GM11168 (cell line): ENCODE data around the gene ABHD2.
"Not testable (repeated sequence)": the region's sequence is repeated elsewhere in the genome, so short reads cannot be mapped to it uniquely, and the experiment has no call there.

Source experiments
- in situ Hi-C: fragments of 300-500 bp; cut with MboI; formaldehyde crosslinking; loops from one replicate; pipeline ENCODE4 v1.12.0; 2022; ENCODE audit warnings: low sequenced_read_pairs; ENCODE audit not compliant: unreplicated experiment

The ABHD2 gene

DNA sequence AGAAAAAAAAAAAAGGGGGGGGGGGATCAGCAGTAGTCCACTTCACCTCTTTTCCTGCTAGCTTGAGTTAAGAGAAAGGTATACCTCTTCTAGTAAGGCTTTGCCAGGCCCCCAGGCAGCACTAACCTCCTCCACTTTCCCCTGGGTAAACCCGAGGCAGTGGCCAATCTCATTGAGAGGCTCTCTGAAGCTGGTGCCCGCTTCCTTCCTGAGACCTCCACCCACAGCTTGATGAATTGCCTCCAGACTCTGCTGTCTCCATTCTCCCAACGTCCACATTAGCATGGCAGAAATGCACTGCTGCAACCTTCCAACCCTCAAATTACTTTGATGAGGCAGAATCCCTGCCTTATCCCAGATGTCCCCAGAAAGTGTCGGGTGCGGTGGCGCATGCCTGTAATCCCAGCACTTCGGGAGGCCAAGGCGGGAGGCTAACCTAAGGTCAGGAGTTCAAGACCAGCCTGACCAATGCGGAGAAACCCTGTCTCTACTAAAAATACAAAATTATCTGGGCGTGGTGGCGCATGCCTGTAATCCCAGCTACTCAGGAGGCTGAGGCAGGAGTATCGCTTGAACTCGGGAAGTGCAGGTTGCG lies 117.8 kb downstream of the ABHD2 start:
- in situ Hi-C loops, result no loop called here

DNA sequence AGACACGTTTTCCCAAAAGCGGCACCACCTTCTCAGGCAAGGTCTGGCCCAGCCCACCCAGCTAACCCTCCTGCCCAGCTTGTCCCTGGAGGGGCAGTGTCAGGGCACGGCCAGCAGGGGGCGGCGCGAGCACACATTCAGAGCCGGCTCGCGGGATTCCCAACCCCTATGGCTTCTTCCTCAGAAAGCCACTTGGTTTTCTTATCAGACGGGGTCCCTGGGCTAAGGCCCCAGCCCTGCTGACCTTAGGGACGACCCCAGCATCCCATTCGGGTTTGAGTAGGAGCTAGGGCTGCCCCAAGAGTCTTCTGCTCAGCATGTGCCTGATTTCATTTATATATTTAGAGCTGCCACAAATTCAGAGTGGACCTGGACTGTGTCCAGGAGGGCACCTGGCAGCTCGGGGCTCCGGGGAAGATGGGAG lies 118.7 kb downstream of the ABHD2 start:
- in situ Hi-C loops, result no loop called here

DNA sequence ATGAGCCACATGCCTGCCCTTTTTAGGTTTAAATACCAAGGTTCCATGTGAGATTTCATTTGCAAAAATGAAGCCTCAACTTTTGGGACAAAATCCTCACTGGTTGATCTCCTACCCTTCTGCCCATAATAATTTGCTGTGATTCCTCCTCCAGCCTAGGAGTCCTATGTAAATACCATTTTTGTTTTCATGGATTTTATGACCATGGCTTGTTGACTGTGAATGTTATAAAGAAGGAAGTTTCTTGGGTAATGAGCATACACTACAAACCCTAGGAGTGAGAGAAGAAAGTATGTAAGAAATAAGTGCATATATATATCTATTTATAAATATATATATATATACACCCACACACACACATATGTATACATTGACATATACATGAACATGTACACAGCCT lies 120.0 kb downstream of the ABHD2 start:
- in situ Hi-C loops, result no loop called here

DNA sequence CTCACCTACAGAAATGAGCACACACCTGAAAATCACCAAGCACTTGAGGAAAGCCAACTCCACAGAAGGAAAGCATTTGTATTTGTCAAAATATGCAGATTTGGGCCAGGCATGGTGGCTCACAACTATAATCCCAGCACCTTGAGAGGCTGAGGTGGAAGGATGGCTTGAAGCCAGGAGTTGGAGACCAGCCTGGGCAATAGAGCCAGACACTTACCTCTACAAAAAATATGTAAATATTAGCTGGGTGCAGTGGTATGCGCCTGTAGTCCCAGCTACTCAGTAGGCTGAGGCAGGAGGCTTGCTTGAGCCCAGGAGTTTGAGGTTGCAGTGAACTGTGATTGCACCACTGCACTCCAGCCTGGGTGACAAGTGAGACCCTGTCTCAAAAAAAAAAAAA lies 120.8 kb downstream of the ABHD2 start:
- in situ Hi-C loops, result no loop called here

DNA sequence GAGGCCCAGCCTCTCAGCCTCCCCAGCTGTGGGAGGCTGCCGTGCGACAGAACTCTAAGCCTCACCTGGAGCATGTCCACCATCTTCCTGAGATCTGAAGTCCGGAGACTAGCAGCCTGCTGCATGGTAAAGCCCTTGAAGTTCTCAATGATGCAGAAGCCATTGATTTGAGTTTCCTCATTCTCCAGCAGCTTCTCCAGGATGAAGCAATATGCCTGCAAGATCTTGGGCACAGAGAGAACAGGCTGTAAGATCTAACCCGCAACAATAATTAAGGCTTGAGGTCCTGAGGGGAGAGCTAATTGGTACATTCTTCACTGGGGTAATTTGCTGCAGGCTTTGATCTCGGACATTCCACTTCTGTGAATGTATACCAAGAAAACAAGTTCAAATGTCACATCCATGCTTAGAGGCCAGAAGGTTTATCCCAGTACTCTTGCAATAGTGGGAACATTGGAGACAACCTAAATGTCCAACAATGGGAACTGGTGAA lies 123.5 kb downstream of the ABHD2 start:
- in situ Hi-C loops, result no loop called here

DNA sequence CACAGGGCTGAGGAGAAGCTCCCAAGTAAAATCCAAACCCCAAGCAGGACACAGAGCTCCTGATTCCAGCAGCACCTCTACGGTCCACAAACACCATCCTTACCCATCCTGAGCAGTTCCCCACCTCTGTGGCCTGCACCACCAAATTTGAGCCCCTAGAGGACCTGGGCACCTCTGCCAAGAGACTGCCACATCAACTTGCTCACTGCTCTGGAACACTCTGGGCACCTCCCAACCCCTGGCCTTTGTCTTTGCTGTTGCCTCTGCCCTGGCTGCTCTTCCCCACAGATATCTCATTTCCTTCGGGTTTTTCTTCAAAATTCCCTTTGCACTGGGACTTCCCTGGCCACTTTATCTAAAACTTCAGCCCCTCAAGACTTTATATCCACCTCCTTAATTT lies 127.4 kb downstream of the ABHD2 start:
- in situ Hi-C loops, result no loop called here

DNA sequence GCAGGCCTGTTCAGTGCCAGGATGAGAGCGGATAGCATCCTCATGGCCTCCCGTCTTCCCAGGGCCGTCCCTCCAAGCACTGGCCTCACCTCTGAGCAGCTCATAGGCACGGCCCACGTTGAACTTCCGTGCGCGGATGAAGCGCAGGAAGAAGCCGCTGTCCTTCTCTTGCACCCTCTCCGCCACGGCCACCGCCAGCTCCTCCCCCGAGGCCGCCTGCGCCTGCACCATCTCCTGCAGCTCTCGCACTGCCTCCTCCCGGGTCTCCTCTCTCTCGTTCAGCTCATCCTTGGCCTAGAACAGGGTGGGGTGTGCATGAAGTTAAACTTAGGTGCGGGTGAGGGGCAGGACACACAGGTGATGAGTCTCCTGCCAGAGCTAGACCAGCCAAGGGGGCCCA lies 128.8 kb downstream of the ABHD2 start:
- in situ Hi-C loops, result no loop called here

DNA sequence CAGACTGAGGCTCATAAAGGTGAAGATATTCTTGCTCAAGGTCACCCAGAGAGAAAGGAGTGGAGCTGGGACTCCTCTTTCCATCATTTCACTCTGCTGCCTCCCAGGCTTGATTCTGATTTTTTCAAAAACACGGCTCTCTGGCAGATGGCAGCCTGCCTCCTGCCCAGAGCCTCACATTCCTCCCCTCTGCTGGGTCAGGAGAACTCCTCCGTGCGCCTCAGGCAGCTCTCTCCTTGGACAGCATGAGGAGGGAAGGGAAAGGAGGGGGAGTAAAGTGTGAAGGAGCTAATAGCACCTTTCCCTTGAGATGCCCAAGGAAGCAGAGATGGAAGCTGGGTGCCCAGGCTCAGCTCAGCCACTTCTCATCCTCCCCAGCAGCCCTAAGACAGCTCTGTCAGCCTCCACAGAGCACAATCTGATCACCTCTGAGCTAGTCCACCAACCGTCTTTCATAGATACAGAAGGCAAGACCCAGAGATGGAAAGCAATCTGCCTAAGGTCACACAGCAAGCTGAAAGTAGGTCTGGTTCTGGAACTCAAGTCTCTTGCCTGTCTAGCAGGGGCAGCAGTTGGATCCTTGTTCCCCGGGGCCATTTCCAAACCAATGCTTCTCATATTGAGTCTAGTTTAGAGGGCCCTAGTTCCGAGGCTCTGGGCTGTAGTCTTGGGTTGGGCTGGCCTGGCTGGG lies 129.6 kb downstream of the ABHD2 start:
- in situ Hi-C loops, result no loop called here

DNA sequence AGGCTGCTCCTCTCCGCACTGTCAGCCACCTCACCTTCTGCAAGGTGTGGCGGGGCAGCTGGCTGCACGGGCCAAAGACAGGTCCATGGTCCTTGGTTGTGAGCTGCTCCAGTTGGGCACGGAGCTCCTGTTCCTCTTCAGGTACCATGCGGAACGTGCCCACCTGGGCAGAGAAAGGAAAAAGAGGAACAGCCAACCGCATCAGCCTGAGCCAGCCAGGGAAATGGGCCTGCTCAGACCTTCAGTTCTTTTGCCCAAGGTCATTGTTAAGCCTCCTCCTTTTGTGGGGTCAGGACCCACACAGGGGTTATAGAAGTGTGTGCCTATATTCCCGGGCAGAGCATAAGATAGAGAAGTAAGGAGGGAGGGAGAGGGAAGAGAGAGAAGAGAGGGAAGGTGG lies 130.3 kb downstream of the ABHD2 start:
- in situ Hi-C loops, result no loop called here

DNA sequence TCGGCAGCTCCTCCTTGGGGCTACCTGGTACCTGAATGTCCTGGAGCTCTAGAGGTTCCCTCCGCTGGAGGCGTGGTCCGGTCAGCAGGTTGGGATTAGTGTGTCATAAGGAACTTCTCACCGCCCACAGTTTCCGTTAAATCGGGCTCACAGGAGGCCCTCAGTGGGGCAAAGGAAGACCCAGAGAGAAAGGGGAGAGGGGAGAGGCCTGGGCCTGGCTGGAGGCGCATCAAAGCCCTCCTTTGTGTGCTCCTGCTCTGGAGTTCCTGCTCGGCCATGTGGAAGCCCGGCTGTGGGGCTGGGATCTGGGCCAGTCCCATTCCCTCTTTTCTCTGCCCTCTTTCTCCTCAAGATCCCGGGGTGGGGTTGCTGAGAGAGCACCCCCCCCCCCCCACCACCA lies 133.3 kb downstream of the ABHD2 start, which contains the start of gene RLBP1:
Gene RLBP1 (minus strand): TSS at position 37 of the 400 bp plus-strand sequence. CDS start 2,604 bp downstream, outside the sequence.
- in situ Hi-C loops, result no loop called here

DNA sequence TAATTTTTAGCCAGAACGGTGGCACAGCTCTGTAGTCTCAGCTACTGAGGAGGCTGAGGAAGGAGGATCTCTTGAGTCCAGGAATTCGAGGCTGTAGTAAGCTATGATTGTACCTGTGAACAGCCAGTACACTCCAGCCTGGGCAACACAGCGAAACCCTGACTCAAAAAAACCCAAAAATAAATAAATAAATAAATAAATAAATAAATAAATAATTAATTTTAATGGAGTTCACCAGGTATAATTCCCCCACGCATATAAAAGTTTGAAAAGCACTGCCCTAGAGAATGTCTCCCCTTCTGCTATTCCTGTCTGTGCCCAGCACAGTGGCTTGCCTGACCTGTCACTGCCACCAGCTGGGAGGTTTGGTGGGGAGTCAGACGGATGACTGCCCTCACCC lies 137.3 kb downstream of the ABHD2 start:
- in situ Hi-C loops, result no loop called here

DNA sequence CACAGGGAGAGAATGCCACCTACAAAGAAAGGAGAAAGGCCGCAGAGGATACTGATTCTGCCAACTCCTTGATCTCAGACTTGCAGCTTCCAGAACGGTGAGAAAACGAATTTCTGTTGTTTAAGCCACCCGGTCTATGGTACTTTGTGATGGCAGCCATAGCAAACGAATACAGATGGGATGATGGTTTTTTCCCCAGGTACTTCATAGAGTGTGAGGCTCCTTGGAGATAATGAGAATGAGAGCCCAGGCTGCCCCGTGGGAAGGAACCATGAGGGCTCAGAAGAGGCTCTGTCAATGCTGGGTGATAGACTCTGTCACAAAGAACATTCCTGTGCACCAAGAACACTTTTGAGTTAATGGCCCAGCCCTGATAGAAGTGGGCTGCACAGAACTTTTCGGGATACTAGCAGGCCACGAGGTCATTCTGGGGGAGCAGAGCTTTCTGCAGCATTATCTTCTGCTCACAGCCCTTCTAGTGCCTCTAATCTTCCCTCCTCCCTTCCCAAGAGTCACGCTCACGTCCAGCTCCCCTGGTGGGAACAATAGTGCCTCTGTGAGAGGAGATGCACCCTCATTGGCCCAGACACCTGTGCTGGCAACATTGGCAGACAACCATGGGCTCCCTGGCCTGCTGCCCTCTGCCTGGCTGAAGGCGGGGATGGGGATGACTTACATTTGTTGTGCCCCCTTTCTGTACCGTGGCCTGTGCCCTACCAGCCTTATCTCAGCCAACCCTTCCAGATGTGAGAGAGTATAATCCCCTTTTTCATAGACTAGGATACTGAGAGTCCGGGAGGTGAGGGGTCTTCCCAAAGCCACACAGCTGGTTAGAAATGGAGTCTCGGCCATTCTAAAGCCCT lies 138.3 kb downstream of the ABHD2 start:
- in situ Hi-C loops, result no loop called here

DNA sequence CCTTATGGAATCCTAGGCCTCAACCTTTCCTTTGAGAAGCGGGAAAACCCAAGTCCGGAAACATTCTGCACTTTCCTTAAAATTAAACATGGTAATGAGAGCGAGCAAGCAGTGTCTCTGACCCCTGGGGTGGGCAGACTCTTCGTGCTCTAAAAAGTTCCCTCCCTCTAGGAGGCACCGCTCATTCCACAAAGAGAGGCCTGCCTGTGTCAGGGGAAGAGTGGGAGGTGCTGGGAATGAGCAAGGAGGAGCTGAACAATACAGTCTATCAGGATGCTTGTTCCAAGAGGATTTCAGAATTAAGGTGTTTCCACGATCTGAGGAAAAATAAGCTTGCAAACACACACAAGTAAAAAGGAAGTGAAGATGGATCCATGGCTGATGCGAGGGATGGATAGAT lies 139.2 kb downstream of the ABHD2 start:
- in situ Hi-C loops, result no loop called here

DNA sequence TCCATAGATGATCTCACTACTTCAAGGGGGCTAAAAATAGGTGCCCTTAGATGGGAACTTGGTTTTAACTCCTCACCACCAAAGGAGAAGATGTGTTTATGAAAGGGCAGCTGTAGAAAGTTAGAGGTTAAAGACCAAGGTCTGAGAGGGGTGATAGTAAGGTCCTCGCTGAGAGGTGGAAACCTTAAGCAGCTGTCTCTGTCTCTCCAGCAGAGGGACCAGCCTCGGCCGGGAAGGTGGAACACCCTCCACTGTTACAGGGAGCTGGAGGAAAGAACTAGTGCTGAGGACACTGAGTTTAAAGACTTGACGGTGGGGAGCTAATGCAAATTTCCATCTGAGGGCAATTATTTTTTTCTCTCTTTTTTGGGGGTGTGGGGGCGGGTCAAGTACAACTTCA lies 142.0 kb downstream of the ABHD2 start:
- in situ Hi-C loops, result no loop called here

DNA sequence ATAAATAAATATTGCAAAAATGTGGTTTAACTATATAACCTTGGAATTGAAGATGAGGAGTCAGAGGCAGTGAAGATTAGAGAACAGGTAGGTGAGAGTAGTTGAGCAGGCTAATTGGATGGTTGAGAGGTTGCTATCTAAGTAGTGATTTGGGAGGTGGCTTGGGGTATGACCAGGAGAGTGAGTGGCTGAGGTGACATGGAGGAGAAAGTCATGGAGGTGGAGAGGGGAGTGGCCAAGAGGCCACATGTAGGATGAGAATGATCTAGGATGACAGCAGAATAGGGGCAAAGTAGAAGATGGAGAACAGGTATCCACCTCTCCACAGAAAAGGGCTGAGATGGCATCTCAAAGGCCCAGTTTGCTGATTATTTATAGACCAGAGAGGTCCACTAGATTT lies 143.6 kb downstream of the ABHD2 start:
- in situ Hi-C loops, result no loop called here

DNA sequence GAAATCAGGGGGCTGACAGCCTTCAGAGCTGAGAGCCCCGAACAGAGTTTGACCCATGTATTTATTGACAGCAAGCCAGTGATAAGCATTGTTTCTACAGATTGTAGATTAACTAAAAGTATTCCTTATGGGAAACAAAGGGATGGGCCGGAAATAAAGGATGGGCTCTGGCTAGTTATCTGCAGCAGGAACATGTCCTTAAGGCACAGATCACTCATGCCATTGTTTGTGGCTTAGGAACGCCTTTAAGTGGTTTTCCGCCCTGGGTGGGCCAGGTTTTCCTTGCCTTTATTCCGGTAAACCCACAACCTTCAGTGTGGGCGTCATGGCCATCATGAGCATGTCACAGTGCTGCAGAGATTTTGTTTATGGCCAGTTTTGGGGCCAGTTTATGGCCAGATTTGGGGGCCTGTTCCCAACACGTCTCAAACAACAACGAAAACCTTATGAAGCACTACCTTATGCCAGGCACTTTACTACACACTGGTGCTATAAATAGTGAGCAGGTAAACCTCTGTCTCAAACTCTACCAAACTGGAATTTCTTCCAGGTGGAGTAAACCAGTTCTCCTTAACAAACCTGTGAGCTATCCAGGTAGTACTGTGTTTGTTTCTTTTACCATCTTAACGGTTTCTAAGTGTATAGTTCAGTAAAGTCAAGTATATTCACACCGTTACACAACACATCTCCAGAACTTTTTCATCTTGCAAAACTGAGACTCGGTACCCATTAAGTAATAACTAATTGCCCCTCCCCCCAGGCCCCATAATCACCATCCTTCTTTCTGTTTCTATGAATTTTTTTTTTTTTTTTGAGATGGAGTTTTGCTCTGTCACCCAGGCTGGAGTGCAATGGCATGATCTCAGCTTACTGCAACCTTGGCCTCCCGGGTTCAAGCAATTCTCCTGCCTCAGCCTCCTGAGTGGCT lies 151.9 kb downstream of the ABHD2 start:
- in situ Hi-C loops, result not testable (repeated sequence)

DNA sequence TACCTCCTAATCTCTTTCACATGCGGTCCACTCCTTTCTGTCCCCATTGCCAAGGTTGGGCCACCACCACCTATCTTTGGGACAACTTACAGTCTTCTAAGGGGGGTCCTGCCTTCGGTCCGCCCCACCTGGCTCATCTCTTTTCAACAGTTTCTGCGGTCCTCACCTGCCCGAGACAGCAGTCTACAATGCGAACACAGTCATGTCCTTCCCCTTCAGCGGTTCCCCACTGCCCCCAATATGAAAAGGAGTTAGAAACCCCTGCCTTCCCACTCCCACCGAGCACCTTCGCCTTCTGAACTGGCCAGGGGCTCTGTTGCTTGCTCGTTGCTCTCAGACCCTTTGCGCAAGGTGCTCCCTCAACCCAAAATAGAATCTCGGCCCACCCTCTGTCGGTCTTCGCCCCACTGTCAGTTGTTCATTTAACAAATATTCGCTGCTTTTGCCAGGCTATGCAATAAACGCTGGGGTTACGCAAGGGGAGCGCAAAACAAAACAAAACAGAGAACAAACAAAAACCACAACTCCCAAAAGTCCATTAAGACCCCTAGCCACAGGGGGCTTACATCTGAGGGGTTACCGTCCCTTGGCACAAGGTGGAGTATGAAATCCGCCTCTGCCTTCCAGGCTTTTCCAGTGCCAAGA lies 154.9 kb downstream of the ABHD2 start:
- in situ Hi-C loops, result no loop called here

DNA sequence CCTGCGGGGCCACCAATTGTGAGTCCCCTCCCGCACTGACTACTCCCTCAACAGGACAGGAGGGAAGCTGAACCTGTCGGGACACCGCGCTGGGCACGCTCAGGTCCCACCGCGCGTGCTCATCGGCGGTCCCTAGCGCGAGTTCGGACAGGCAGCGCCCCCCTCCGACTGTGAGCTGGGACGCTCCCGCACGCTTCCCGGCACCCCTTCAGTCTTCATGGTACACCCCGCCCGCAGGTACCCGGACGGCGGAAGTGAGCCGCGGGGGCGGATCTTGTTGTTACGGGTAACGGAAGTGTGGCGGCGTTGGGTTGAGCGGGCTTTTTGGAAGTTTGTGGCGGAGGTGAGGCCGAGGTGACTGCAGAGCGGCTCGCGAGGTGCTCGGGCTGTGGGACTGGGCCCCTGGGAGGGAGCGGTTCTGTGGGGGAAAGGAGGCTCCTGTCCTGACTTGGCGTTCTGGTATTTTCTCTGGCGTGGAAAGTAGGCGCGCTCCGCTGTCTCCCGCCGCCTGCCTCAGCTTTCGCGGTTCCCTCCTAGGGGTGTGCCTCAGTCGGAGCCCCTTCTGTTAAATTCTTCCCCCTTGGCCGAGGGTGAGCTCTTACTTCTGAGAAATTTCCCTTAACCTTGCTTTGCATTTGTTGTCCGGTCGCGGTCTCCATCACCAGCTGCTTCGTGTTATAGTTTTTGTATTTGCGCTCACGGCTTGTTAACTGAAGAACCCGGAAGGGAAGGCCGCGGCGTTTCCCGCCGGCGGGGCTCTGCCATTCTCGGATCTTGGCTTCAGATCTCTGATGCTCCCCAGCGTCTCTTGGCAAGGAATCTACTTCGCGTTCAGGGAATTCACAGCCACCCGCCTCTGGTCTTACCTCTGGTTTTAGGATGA lies 155.7 kb downstream of the ABHD2 start, which contains the start of gene FANCI:
Gene FANCI (plus strand): TSS at position 289 of the 883 bp plus-strand sequence. CDS start 3,669 bp downstream, outside the sequence.
- in situ Hi-C loops, result no loop called here

DNA sequence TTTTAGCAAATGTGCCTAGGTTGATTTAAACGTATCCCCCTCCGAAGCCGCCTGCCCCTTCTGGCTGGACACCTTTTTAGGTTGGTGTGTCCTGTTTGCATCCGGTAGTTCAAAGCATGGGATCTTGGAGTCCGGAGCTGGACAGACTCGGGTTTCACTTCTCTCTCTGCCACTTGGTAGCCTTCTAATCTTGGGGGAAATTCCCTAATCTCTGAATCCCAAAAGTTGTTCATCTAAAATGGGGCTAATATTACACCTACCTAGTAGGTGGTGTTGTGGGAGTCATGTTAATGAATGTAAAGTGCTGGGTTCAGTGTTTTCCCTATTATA lies 156.3 kb downstream of the ABHD2 start:
- in situ Hi-C loops, result no loop called here
